Tibial nerve (tissue), 4 donors: ENCODE data around the gene TMEM43.

Experiments
- EP300 ChIP-seq, 2 donors: sonication (generic); formaldehyde crosslinking; IDR thresholded peaks; one replicate each; pipeline ENCODE4 v1.6.1; 2017; ENCODE audit warnings: antibody characterized with exemption in 2 of 2, mild to moderate bottlenecking in 1 of 2
- POLR2A ChIP-seq, 2 donors: fragments of 450-650 bp; IDR thresholded peaks; one replicate each; pipeline ENCODE4 v1.6.1; 2017; ENCODE audit warnings: antibody characterized with exemption in 2 of 2, mild to moderate bottlenecking in 2 of 2, moderate library complexity in 2 of 2
- TF ChIP-seq, protein P1 (sequence below), 5 experiments: fragments of 200-600 bp in 3 of 5; fragments of 450-650 bp in 2 of 5; sonication (generic) in 3 of 5; IDR thresholded peaks; one replicate each; pipeline ENCODE4 v1.5.1; 2016 to 2019; ENCODE audit warnings: antibody characterized with exemption in 5 of 5, mild to moderate bottlenecking in 3 of 5, moderate library complexity in 2 of 5

- TF ChIP-seq, protein P1, sequence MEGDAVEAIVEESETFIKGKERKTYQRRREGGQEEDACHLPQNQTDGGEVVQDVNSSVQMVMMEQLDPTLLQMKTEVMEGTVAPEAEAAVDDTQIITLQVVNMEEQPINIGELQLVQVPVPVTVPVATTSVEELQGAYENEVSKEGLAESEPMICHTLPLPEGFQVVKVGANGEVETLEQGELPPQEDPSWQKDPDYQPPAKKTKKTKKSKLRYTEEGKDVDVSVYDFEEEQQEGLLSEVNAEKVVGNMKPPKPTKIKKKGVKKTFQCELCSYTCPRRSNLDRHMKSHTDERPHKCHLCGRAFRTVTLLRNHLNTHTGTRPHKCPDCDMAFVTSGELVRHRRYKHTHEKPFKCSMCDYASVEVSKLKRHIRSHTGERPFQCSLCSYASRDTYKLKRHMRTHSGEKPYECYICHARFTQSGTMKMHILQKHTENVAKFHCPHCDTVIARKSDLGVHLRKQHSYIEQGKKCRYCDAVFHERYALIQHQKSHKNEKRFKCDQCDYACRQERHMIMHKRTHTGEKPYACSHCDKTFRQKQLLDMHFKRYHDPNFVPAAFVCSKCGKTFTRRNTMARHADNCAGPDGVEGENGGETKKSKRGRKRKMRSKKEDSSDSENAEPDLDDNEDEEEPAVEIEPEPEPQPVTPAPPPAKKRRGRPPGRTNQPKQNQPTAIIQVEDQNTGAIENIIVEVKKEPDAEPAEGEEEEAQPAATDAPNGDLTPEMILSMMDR (IDR thresholded peaks at IDR 0.05), result no peak
- no peak for TF ChIP-seq POLR2A (IDR thresholded peaks at IDR 0.05)
- TF ChIP-seq EP300 (IDR thresholded peaks at IDR 0.05), result no peak
Measured at GRCh38 chr3:14132120-14132519, 7.3 kb downstream of the TMEM43 start.
